ENCODE data around the gene DPY19L1.

DNA sequence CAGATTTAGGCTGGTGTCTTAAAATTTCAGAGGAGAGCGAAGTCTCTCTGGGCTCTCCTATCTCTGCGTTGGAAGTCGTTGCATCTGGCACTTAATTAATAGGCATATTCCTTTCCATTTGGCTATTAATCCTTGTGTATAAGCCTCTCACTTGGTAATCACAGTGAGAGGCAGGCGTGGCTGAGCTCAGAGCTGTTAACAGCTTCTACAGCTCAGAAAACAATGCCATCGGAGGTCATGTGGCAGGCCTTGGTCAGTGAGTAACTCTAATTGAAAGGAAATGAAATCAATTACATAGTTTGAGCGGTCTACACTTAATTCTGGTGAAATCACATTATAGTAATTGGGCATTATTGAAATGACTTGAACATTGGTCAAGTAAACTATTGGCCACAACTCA is 135.1 kb downstream of the DPY19L1 start:
- TF ChIP-seq, protein P1, sequence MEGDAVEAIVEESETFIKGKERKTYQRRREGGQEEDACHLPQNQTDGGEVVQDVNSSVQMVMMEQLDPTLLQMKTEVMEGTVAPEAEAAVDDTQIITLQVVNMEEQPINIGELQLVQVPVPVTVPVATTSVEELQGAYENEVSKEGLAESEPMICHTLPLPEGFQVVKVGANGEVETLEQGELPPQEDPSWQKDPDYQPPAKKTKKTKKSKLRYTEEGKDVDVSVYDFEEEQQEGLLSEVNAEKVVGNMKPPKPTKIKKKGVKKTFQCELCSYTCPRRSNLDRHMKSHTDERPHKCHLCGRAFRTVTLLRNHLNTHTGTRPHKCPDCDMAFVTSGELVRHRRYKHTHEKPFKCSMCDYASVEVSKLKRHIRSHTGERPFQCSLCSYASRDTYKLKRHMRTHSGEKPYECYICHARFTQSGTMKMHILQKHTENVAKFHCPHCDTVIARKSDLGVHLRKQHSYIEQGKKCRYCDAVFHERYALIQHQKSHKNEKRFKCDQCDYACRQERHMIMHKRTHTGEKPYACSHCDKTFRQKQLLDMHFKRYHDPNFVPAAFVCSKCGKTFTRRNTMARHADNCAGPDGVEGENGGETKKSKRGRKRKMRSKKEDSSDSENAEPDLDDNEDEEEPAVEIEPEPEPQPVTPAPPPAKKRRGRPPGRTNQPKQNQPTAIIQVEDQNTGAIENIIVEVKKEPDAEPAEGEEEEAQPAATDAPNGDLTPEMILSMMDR (conservative IDR thresholded peaks at IDR 0.05; ENCODE audit: low read depth, low read length) = no peak
- no peak for TF ChIP-seq EZH2phosphoT487 (IDR thresholded peaks at IDR 0.05; ENCODE audit: borderline replicate concordance, low read length)
